Erythroblast (primary cell): ENCODE measurements around the gene SMIM44.

ENCODE experiments used
- GATA1 ChIP-seq: IDR thresholded peaks from 2 replicates; pipeline ENCODE4 v1.6.1; 2011; ENCODE audit warnings: low read depth, mild to moderate bottlenecking, control low read depth, low read length, moderate library complexity
- POLR2A ChIP-seq: IDR thresholded peaks from 2 replicates; pipeline ENCODE4 v1.6.1; 2011; ENCODE audit warnings: mild to moderate bottlenecking, low read length

DNA sequence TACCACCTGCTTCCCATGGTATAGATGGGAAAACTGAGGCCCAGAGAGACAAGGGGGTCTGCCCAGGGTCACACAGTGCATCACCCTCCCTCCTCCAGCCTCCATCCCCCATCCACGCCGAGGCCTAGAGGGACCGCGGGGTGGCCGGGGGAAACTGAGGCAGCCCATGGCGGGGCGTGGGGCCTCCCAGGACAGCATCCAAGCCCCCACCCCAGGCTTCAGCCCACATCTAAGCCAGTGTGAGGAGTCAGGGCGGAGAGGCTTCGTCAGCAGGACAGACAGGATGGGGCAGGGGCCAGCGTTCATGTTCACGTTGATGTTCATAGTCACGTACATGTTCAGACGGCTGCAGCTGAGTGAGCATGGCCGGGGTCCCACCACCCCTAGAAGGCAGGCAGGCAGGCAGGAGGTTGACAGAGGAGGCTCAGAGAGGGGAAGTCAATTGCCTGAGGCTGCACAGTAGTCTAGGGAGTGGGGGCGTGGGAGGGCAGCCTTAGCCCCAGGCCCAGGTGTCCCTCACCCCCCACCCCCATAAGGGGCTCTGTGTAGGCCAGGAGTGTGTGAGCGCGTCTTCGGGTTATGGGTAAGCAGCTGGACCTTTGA is 26.2 kb downstream of the SMIM44 start:
- TF ChIP-seq POLR2A (no peak), GATA1 (no peak)
